Left ventricle myocardium superior (tissue), 1 donor: ENCODE results near the gene TYW1. TPM values are rescaled to one million over a fixed set of nuclear protein-coding genes. Genes with fewer than 3 reads are reported as not detected.
"Not testable (repeated sequence)": the region's sequence is repeated elsewhere in the genome, so short reads cannot be mapped to it uniquely, and the experiment has no call there.

Experiments used
- ATAC-seq: fragments of 200-7000 bp; cut with Tn5 transposase; one replicate; pipeline ENCODE4 v1.9.1; 2020; ENCODE audit warnings: mild to moderate bottlenecking, moderate library complexity
- DNase-seq: peaks from one replicate; pipeline ENCODE4 v3.0.0-alpha.2; 2020
- intact Hi-C: fragments of 100-400 bp; cut with micrococcal nuclease; formaldehyde crosslinking; loops from one replicate; pipeline ENCODE4 v1.11.0; 2022
- total RNA-seq: library from RNA; stranded (reverse); fragmentation: NEBNext Ultra II Directional; extraction: Animal tissue kit (Norgen Biotek cat#: 25700); gene quantifications from one replicate; pipeline ENCODE4 v1.2.1, GENCODE V29; 2021
- donor health status: DM: no; HTN: yes; CAD: no; lungs with severe emphysema.

TYW1 gene
- total RNA-seq, 1 donor from 2014 or later: 12.8 TPM

DNA sequence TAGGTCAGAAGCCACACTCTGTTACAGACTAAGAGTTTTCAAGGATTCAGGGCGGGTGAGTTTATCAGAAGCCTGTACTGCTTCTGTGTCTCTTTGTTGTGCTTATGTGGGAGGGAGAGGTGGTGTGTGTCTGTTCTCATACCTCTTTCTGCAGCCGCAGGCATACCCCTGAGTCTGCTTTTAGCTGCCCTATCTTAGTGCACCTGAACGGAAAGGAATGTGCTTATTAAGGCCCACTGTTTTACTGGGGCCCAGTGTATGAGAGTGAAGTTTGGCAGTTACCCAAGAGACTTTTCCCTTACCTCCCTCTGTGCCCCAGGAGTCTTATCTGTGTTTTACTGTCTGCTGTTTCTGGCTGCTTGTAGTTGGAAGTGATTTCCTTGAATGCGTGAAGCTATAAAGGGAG lies 104.3 kb downstream of the TYW1 start:
- intact Hi-C loops: no loop called here
- DNase-seq (no peak), ATAC-seq (peak; percentile 65)

DNA sequence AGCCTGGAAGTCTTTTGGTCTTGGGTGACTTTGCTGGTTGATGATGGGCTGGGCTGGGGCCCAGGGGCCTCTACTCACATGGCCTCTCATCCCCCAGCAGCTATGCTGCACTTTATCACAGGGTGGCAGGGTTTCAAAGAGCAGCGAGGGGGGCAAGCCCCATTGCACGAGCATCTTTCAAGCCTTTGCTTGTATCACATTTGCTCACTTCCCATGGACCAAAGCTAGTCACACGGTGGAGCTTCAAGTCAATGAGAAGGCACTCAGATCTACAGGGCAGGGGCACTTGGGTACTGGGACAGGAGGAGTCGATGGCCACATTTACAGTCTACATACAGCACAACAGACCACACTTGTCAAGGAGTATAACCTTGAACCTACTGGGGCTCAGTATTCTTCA lies 108.3 kb downstream of the TYW1 start:
- DNase-seq, intact Hi-C loops, ATAC-seq: not testable (repeated sequence)

DNA sequence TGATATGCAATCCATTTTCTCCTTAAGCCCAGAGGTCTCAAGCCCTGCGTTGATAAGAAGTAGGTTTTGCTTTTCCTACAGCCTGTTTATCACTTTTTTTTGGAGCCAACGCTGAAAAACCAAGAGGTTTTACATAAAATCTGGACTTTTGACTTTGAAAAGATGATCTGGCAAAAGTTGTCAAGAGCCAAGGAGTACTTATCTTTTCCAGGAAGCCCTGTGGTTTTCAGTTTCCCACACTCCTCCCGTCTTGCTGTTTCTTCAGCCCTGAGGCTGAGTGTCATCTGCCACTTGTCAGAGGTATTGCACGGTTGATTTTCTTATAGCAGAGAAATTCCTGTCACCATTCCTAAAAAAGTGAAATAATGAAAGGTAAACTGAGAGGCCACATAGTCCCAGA lies 108.7 kb downstream of the TYW1 start:
- ATAC-seq (peak; percentile 27), DNase-seq (no peak)
- intact Hi-C loops: no loop called here

DNA sequence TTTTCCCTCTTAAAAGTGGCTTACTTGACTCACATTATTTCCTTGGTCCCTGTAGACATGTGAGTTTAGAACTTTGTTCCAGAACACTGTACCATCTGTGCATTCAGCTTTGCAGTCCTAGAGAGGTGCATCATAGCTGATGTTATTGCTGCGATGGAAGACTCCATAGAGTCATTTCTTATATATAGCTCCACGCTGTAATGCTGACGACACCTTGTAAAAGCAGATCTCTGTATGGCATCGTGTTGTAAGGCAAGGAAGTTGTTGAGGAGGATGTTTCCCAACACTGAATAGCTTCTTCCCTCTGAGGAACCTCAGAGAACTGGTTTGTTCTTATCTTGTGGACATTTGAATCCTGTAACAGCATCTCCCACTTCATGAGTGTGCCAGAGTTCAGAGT lies 109.6 kb downstream of the TYW1 start:
- intact Hi-C loops, DNase-seq, ATAC-seq: not testable (repeated sequence)

DNA sequence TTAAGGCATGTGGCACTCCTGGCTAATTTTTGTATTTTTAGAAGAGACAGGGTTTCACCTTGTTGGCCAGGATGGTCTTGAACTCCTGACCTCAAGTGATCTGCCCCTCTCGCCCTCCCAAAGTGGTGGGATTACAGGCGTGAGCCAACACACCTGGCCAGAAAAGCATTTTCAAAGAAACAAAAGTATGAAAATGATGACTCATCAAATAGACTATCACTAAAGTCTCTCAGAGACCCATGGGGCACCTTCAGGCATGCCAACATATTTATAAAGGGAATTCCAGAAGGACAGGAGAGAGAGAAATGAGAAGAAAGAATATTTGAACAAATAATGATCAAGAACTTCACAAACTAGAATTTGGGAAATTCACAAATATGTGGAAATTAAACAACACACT lies 114.7 kb downstream of the TYW1 start:
- intact Hi-C loops, DNase-seq, ATAC-seq: not testable (repeated sequence)

DNA sequence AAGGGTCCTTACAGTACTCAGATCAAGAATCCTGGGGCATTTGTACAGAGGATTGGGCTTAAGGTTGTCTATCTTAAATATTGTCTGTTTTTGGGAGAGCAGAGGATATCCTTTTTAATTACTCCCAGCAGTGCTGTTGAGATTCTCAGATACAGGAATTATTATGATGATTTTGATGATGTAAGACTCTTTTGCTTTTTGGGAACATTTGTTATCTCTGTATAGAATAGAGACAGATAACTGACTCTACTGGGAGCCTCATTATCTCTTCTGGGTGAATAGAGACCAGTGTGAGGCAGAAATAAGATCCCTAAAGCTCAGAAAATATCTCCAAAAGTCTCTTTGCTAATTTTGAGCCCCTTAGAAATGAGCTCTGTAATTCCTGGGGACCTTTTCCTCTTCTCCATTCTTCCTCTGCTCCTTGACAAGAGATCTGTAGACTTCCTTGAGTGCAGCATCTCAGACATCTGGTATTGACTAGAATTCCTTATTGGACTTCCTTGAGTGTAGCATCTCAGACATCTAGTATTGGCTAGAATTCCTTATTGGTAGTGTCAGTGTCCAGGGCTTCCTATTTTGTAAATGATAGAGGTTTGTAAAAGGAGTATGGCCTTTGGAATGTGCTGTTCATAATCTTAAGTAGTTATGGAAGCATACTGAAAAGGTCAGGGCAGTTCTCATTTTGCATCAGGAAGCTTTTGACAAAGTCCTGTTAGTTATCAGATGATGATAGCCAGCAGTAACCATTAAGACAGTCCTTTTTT lies 118.0 kb downstream of the TYW1 start:
- DNase-seq, intact Hi-C loops: not testable (repeated sequence)
- ATAC-seq: peak; percentile 34

DNA sequence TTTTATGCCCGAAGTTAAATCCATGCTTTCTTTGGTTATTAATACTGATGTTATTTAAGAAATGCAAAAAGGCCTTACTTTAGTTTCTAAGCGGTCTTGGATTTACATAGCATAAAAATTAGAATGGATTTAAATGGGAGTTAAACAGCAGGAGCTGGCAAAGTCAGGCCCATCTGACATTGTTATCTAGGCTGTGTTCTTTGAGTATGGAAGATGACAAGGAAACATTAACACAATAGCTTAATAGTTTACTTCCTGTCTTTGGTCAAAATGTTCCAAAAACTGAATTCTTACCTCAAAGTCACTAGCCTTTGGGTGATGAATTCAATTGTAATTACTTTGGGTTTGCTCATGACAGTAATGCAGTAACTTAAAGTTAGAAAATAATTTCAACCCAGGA lies 123.9 kb downstream of the TYW1 start:
- intact Hi-C loops, ATAC-seq, DNase-seq: not testable (repeated sequence)

DNA sequence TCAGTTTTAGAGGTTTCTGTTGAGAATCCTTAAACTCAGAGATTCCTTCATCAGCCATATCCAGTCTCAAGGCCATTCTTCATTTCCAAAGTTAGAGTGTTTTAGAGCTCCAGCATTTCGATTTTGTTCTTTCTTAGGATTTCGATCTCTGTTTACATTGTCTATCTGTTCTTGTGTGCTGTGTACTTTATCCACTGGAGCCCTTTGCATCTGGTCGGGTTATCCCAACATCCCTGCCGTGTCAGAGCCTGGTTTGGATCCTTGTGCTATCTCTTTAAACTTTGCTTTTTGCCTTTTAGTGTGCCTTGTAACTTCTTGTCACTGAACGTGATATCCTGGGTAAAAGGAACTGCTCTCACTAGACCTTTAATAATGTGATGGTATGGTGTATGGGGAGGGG lies 131.6 kb downstream of the TYW1 start:
- ATAC-seq, DNase-seq, intact Hi-C loops: not testable (repeated sequence)

DNA sequence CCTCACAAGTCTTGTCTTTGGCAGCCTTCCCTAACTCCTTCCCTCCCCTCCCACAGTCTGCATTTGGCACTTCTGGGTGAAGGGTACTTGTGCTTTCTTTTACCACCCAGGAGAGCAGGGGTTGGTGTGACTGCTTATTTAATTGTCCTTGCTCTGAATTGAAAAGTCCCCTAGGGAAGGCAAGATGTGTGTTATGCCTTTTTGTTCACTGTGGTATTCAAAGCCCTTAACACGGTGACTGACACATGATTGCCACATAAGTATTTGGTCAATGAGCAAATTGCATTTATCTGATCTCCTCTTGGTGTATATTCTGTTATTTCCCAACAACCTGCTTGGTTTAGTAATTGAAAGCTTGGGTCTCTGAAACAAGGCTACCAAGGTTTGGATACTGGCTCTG lies 134.1 kb downstream of the TYW1 start:
- DNase-seq, ATAC-seq, intact Hi-C loops: not testable (repeated sequence)

DNA sequence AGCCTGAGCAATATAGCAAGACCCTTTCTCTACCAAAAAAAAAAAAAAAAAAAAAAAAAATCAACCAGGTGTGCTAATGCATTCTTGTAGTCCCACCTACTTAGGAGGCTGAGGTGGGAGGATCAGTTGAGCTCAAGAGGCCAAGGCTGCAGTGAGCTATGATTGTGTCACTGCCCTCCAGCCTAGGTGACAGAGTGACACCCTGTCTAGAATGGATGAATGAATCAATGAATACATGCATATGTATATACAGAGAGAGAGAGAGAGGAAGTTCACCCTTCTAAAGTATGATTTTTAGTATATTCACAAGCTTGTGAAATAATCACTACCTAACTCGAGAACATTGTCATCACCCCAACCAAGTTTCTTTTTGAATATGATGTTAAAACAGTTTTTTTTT lies 138.3 kb downstream of the TYW1 start:
- intact Hi-C loops, ATAC-seq, DNase-seq: not testable (repeated sequence)

DNA sequence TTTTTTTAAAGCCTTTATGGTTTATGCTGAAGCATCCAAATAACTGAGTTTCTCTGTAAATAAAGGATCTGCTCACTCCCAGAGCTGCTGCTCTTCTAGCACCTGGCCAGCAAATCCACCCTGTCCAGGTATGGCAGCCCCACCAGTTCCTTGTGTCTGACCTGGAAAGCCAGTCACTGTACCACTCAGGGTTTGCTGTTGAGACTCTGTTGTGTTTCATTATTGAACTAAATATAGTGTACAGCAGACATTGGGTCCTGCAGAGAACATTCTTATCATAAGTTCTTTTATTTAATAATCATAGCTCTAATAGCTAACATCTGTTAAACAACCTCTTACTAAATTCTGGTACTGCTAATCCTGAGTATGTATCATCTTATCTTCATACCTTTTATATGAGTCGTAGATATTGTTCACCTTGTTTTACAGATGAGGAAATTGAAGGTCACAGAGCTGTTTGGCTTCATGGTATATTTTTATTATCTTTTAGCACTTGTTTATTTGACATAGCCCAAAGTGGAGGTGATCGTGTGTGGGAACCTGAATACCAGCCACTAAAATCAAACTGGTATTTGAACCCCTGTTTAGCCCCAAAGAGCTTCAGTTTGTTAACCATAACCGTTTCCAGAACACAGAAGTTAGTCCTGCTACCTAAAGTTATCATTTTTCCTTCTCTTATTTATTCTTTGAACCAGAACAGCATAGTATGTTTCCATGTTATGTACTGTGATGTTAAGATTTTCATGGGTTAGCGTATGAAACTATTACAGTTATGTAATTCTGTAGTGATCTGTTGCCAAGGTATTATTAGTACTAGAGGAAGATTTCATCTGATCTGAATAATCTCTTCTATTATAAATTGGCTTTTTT lies 139.2 kb downstream of the TYW1 start:
- intact Hi-C loops, DNase-seq: not testable (repeated sequence)
- peak; percentile 84 for ATAC-seq

DNA sequence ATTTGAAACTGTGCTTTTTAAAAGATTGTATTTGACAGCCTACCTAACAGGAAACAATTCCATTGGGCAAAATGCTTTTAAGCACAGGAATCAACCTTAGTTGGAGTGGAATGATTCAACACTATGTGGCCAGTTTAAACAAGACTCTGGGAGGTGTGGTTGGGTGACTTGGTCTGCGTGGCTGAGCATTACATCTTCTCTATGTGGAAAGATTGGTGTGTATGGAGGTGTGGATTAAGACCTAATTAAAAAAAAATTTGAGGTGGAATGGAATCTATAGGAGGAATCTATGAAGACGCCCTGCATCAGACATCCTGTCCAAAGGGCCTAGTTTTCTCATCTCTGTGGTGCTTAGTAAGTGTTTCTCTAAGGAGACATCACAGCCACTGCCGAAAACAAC lies 140.9 kb downstream of the TYW1 start:
- DNase-seq, ATAC-seq, intact Hi-C loops: not testable (repeated sequence)

DNA sequence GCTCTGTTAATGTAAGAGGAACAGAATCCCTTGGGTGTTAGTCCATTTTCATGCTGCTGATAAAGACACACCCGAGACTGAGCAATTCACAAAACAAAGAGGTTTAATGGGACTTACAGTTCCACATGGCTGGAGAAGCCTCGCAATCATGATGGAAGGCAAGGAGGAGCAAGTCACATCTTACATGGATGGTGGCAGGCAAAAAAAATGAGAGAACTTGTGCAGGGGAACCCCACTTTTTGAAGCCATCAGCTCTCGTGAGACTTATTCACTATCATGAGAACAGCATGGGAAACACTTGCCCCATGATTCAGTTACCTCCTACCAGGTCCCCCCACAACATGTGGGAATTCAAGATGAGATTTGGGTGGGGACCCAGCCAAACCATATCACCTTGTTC lies 143.2 kb downstream of the TYW1 start:
- intact Hi-C loops, DNase-seq, ATAC-seq: not testable (repeated sequence)

DNA sequence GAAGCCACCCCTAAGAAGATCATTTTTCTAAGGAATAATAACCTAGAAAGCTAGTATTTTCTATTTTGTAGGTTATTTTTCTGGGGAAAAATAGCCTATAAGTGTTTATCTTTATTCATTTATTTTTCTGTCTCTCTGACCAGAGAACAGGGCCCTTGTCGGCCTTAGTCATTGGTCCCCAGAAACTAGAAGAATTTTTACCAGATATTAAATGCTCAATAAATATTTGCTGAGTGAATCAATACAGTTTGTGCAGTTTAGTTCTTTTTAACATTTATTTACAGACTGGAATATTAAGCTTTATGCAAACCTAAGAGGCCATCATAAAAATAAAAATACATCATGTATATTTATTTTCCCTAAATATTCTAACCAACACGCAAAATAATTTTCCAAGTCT lies 144.4 kb downstream of the TYW1 start:
- ATAC-seq, intact Hi-C loops, DNase-seq: not testable (repeated sequence)

DNA sequence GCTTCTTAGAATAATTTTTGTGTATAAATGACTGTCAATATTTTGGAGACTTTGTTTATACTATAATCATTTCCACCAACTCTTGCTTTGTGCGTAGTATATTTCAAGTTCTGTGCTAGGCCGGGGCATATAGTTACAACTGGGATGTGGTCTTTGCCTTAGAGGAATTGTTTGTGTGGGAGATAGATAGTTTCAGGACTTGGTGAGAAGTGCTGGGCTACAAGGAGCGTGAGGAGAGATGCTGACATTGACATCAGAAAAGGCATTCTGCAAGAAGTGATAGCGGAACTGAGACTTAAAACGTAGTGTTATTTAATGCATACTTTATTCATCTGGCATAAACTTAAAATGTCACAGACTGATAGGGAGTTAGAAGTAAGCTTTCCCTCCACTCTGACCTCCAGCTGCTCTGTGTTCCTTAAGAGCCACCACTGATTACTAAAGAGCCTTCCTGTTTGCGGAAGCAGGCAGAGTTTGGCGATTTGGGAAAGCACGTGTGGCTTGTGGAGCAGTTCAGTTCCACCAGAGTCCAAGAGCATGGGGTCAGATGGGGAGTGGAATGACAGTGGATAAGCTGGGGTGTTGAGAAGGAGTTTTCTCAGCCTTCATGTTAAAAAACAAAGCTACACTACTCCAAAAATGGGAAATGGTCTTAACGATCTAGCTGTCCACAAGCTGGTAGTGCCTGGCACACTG lies 146.6 kb downstream of the TYW1 start:
- peak; percentile 74 for ATAC-seq
- intact Hi-C loops, DNase-seq: not testable (repeated sequence)

DNA sequence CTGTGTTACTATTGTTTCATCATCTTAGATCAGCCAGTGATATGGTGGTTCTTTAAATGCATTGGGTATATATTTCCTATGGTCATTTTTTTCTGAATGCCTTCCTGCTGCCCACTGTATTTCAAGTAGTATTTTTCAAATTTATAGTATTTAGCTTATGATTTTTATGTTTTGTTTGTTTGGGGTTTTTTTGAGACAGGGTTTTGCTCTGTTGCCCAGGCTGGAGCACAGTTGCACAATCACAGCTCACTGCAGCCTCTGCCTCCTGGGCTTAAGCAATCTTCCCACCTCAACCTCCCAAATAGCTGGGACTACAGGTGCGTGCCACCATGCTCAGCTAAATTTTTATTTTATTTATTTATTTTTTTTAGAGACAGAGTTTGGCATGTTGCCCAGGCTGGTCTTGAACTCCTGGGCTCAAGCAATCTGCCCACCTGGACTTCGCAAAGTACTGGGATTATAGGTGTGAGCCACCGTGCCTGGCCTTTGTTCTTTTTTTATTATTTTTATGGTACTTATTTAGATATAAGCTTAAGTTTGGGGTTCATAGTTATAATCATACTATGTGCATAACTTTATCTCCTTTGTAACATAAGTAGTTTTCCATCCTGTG lies 149.1 kb downstream of the TYW1 start:
- not testable (repeated sequence) for DNase-seq

DNA sequence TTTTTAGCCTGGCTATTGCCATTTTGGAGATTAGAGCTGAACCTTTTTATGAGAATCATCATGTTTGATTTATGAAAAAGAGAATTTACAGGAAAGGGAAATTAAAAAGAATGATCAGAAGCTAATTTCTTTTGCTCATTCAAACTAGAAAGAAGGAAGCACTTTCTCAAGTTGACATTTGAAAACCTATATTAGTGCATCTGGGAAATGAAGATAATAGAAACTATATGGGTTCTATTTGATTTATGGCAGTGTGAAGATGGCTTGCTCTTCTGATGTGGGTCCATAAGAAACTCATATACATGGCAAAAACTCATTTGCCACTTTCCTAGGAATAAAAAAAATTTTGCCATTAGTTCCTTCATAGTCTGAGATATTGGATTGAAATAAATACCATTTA lies 152.5 kb downstream of the TYW1 start:
- ATAC-seq, DNase-seq, intact Hi-C loops: not testable (repeated sequence)

More for the DNA sequence above, 149.1 kb downstream of the TYW1 start:
- intact Hi-C loops, ATAC-seq: not testable (repeated sequence)

DNA sequence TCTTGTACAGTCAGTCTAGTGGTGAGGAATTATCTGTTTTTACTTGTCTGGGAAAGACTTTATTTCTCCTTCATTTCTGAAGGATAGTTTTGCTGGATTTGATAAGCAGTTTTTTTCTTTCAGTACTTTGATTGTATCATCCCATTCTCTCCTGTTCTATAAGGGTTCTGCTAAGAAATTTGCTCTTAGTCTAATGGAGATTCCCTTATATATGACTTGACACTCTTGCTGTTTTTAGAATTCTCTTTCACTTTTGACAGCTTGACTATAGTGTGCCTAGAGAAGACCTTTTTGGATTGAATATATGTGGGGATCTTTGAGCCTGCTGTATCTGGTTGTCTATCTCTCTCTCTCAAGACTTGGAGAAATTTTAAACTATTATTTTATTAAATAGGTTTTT lies 157.7 kb downstream of the TYW1 start:
- ATAC-seq, DNase-seq, intact Hi-C loops: not testable (repeated sequence)

DNA sequence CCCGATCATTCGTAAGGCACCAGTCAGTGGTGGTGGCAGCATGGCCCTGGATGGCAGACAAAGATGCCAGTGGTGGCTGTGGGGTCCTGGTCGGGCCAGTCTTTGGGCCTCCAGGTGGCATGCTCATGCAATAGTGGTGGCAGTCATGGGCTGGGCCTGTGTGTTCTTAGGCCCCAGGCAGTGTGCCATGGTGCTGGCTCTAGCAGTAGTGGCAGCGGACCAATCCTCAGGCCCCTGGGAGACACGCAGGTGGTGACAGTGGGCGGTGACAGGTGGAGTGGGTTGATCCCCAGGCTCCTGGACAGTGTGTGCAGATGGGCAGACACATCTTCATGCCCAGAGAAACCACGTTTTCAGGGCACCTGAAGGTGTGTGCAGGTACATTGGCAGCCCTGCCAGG lies 159.4 kb downstream of the TYW1 start:
- intact Hi-C loops, DNase-seq: not testable (repeated sequence)
- ATAC-seq: peak; percentile 19
